ENCODE data around the gene GPR151.

DNA sequence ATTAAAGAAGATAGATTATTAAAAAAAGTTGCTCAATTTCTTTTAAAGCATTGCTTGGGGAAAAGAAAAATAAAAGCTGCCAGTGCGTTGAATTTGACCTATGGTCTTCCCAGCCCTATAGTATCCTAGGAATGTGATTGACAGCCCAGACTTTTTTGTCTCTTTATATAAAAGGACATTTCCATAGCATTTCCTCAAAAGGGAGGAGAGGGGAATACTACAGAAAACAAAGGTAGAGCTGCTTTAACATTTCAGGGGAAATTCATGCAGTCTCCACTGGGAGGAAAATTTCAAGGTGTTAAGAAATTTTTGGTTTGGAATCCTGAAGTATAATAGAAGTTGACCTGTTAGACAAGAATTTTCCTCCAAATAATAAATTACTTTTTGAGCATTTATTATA, 17.9 kb upstream of the GPR151 start:
- TF ChIP-seq CTCF (IDR thresholded peaks at IDR 0.05 in 8 of 11, conservative IDR thresholded peaks at IDR 0.05 in 3 of 11): no peak
- no peak for TF ChIP-seq POLR2AphosphoS5 (IDR thresholded peaks at IDR 0.05)
- no peak for TF ChIP-seq POLR2A (IDR thresholded peaks at IDR 0.05)

All from spleen (tissue), 7 donors.